Measurements from ENCODE around the gene CDC25C.
"Not testable (repeated sequence)": the region's sequence is repeated elsewhere in the genome, so short reads cannot be mapped to it uniquely, and the experiment has no call there.

The CDC25C gene

DNA sequence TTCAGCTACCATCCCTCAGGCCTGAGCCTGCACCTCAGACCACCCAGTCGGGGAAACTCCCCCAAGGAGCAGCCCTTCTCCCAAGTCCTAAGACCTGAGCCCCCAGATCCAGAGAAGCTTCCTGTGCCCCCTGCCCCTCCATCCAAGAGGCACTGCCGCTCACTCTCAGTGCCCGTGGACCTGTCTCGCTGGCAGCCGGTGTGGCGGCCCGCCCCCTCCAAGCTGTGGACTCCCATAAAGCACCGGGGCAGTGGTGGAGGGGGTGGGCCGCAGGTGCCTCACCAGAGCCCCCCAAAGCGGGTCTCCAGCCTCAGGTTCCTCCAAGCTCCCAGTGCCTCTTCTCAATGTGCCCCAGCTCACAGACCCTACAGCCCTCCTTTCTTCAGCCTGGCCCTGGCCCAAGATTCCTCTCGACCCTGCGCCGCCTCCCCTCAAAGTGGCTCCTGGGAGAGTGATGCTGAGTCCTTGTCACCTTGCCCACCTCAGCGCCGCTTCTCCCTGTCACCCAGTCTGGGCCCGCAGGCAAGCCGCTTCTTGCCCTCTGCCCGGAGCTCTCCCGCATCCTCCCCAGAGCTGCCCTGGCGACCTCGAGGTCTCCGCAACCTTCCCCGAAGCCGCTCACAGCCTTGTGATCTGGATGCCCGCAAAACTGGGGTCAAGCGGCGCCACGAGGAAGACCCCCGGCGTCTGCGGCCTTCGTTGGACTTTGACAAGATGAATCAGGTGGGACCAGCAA is 13.5 kb upstream of the CDC25C start:
- DNase-seq, result no peak

DNA sequence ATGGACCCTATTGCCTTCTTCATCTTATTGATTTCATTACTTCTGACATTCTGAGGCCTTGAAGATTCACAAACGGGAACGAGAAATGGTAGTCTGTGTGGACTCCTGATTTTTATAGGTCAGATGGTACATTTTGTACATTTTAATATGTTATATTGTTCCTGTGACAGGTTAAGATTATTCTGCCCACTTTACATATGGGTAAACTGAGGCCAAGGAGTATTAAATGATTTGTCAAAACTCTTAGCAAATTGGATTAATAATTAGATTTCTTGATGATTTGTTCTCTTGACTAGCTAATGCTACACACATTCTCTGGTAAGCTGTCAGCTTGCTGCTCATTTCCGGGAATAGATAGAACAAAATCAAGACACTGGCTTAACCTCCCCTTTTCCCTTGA is 8.4 kb upstream of the CDC25C start:
- no peak for DNase-seq

DNA sequence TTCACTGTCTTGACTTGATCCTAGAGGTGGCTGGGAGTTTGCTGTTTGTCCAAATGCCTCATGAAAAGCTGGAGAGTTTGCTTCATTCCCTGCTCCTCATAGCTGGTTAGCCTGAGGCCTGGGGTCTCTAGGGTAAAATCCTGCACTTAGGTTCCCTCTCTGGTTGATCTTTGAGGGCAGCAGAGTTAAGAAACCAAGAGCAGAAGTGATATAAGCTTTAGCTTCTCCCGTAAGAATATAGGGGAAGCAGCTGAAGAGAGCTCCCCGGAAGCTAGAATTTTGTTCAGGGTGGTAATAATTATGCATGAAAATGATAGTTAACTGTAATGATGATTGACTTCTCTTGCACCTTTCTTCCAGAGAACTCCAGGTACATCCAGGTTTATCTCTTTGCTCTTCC is 7.9 kb upstream of the CDC25C start:
- DNase-seq, result no peak

DNA sequence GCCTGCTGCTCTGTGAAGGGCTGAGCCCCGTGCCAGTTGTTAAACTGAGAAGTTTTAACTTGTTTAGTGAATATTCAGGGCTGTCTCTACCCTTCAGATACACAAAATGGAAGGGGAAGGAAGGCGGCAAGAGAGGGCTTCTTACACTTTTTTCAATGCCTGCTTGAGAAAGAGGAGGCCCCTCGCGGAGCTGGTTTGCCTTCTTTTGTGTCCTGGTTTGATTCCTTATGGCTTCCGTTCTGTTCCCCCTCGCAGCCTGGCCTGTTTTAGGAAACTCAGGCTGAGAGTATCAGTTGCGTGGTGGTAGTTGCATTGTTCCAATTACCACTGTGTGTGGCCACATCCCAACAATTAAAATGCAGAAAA is 7.5 kb upstream of the CDC25C start:
- no peak for DNase-seq

GRCh38 chr5:138338411-138339090 is 6.9 kb upstream of the CDC25C start:
- DNase-seq, result no peak

GRCh38 chr5:138337685-138338410 is 6.2 kb upstream of the CDC25C start, which contains the start of gene FAM53C:
TSS of gene FAM53C (plus strand) at chr5:138338266. CDS start at chr5:138341336, 3,070 bp downstream.
- peak; percentile 92 for DNase-seq

DNA sequence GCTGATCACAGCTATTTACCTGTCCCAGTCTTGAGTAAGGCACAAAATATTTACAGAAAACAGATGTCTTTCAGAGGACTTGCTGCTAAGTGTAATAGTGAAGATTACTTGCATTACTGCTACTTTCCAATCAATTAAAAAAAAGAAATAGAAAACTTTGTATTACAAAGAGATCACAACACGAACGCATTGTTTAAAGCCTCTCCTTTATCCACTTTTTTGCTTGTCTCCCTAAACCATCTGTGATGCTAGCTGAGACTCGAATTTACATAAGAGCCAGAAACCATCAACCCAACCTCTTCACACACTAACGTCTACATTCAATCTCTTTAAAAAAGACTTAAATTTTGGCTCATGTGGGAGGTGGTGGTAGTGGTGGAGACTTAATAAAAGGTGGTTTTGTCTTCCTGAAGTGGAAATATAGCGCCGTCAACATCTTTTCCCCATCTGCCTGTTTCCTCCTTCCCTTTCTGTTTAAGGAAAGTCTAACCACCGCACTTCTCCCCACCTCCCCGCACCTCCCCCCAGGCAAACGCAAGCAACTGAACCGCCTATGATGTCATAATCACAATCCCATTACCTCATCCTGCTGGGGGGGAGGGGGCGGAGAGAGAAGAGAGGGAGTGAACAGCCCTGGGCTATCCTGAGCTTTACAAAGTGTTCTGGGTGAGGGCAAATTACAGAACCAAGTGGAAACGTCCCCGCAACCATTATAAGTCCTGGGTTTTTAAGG is 5.5 kb upstream of the CDC25C start:
- DNase-seq, result peak; percentile 81

DNA sequence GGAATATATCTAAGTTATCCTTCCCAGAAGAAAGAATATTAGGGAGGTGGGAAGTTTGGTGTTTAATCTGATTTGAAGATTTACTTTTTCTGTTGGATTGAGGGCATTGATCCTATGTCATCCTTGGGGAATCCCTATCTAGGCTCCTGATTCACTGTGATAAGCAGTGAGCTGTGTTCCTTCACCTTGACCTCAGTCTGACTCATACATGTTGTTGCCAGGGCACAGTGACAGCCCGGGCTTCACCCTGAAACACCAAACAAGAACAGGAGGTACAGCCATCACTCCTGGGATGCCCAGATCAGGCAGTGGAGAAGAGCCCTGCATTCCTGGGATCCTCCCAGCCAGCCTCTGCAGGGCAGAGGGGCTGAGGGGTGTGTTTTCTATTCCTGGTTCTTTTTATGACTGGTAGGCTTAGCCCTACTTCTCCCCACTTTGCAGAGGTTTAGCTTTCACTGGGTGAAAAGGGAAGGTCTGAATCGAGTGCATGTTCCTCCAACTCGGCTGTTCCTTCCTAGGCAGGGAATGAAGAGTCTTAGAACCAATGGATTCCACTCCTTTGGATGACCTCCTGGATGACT is 3.4 kb upstream of the CDC25C start:
- DNase-seq, result no peak

- no peak for DNase-seq
These were observed 673 bp downstream of the CDC25C start for GRCh38 chr5:138330813-138331448.

DNA sequence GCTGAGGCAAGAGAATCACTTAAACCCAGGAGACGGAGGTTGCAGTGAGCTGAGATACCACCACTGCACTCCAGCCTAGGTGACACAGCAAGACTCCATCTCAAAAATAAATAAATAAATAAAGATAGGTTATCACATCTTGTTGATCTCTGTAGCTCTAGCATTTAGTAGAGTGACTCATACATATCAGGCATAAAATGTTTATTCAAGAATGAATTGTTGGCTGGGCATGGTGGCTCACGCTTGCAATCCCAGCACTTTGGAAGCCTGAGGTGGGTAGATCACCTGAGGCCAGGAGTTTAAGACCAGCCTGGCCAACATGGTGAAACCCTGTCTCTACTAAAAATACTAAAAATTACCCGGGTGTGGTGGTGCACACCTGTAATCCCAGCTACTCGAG is 13.4 kb downstream of the CDC25C start:
- not testable (repeated sequence) for DNase-seq

- no peak for DNase-seq
These were observed 15.2 kb downstream of the CDC25C start for GRCh38 chr5:138316355-138316754.

DNA sequence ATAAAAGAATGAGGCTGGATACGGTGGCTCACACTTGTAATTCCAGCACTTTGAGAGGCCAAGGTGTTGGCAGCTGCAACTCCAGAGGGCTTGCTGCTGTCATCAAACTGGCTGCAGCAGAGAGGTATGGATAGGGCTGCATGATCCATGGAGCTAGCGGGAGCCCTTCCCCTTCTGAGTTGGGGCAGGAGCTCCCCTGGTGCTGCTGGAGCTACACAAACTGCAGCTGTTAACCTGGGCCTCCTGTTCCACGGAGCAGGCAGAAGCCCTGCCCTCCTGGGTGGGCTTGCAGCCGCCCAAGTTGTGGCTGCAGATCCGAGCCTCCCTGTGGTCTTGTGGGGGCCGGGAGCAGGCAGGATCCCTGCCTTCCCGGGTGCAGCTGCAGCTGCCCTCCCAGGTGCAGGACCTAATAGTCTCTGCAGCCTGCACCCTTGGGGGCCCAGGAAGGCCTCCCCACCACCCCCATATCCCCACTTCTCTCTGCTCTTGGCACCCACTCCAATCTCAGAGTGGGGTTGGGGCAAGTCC is 15.8 kb downstream of the CDC25C start:
- no peak for DNase-seq

DNA sequence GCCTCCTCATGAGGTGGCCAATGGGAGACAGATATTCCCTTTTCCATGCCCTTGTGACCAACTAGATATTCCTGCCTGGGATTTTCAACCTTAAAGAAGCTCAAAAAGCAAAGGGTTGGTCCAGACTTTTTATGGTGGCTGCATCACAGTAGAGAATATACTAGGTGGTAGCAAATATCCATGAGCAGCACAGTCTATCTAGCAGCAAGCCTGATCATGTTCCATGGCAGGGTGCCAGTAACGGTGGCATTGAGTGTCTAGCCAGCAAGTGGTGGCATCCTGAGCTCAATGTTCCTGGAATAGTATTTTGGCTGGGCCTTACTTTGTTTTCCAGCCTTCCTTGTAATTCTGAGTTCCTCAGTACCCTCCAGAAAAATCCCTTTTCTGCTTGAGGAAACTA is 25.8 kb downstream of the CDC25C start:
- no peak for DNase-seq

GRCh38 chr5:138303372-138303771 is 28.2 kb downstream of the CDC25C start:
- DNase-seq, result no peak

DNA sequence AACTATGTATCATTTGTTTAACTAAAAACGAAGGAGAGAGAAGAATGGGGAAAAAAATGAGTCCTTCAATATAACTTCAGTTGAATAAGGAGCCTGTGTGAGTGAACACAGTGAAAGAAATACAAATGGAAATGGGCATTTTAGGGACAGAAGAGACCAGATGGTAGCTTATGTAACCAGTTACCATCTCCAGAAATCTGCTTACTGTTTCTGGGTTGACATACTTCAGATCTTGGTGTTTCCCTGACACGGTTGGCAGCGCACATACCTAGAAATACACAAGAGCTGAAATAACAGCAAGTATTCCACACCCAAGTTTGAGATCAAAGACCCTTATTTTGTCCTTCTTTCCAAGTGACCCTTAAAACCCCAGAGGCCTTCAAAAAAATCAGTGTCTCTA is 42.3 kb downstream of the CDC25C start:
- DNase-seq, result no peak

DNA sequence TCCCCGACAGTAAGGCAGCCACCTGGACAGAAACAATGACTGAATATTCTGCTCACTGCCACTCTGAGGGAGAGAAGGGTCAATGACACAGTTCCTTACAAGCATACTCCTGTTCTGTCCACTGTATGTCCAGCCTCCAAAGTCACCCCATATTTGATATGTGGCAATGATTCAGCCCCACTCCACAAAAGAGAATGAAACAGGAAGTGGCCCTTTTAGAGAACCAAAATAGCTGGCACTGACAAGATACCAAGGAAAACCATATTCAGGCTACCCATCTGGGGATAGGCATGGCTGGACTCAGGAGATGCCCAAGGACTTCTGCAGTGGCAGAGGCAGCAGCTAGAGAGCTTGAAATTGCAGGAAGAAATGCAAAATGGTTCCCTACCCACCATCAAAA is 44.4 kb downstream of the CDC25C start:
- no peak for DNase-seq

GRCh38 chr5:138282920-138283742 is 48.5 kb downstream of the CDC25C start:
- DNase-seq, result no peak

- no peak for DNase-seq
These were observed 50.7 kb downstream of the CDC25C start for GRCh38 chr5:138280915-138281314.

DNA sequence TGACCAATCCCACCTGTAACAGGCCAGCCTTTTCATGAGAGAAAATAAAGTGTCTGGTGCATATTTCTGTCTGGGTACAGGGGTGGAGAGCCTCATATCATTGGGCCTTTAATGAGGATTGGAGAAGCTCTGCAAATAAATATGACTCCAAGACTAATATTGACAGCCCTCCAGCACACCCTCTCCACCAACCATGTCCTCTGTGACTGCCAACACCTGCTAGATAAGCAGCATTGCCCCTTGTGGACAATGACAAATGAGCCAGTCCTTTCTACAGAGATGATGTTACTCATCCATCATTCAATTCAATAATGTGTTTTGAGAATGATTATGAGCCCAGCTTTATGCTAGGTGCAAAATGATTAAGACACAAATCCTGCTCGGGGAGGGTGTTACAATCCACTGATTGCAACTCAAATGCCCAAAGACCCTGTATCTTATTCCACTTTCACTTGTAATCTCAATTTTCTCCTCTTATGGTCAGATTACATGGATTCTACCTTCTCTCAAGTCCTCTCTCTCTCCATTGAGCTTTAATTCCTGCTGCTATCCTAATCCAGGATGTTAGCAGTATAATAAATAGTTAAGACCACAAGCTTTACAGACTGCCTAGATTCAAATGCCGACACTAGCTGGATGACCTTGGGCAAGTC is 55.1 kb downstream of the CDC25C start:
- no peak for DNase-seq

- DNase-seq, result no peak
These were observed 55.7 kb downstream of the CDC25C start for GRCh38 chr5:138275895-138276294.

- DNase-seq, result no peak
These were observed 56.2 kb downstream of the CDC25C start for GRCh38 chr5:138275379-138275782.
